Measurements from ENCODE around the gene FLOT2.
"Not testable (repeated sequence)": the region's sequence is repeated elsewhere in the genome, so short reads cannot be mapped to it uniquely, and the experiment has no call there.

GRCh38 chr17:28903546-28903841 is 6.0 kb upstream of the FLOT2 start:
- TF ChIP-seq, protein P1, sequence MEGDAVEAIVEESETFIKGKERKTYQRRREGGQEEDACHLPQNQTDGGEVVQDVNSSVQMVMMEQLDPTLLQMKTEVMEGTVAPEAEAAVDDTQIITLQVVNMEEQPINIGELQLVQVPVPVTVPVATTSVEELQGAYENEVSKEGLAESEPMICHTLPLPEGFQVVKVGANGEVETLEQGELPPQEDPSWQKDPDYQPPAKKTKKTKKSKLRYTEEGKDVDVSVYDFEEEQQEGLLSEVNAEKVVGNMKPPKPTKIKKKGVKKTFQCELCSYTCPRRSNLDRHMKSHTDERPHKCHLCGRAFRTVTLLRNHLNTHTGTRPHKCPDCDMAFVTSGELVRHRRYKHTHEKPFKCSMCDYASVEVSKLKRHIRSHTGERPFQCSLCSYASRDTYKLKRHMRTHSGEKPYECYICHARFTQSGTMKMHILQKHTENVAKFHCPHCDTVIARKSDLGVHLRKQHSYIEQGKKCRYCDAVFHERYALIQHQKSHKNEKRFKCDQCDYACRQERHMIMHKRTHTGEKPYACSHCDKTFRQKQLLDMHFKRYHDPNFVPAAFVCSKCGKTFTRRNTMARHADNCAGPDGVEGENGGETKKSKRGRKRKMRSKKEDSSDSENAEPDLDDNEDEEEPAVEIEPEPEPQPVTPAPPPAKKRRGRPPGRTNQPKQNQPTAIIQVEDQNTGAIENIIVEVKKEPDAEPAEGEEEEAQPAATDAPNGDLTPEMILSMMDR (IDR thresholded peaks at IDR 0.05), result not testable (repeated sequence)
- TF ChIP-seq POLR2A (IDR thresholded peaks at IDR 0.05), result not testable (repeated sequence)

Measured in uterus (tissue), 2 donors.